ENCODE data around the gene CYSTM1.

- TF ChIP-seq POLR2AphosphoS5 (IDR thresholded peaks at IDR 0.05; ENCODE audit: low read depth, low read length) = no peak
- no peak for TF ChIP-seq POLR2A (IDR thresholded peaks at IDR 0.05; ENCODE audit: low read depth, low read length)
- TF ChIP-seq TAF1 (IDR thresholded peaks at IDR 0.05; ENCODE audit: low read depth, low read length) = no peak
- peak; percentile 32; the same call in 1 of the 2 replicates for TF ChIP-seq SPI1 (IDR thresholded peaks at IDR 0.05; ENCODE audit: low read depth, low read length)
Measured at GRCh38 chr5:140157032-140157781, 17.8 kb upstream of the CYSTM1 start.
